Right lung (tissue), 5 donors: ENCODE measurements around the gene HOXC9. TPM values are rescaled to one million over a fixed set of nuclear protein-coding genes. Genes with fewer than 3 reads are reported as not detected.

Experiments
- DNase-seq, 2 donors: peaks; one replicate each; pipeline ENCODE4 v3.0.0-alpha.2; 2013
- polyA plus RNA-seq, 5 donors: library from polyadenylated mRNA; unstranded; fragments of 120-200 nt; gene quantifications; one replicate each; pipeline versions ENCODE4 v1.2.1 to v1.2.3, GENCODE V29; 2013; ENCODE audit warnings: inconsistent platforms in 1 of 5, low replicate concordance in 1 of 5; ENCODE audit not compliant: insufficient read length in 5 of 5, insufficient read depth in 1 of 5

The HOXC9 gene
- polyA plus RNA-seq, 5 donors, result 0.20 to 2.1 (median 0.34) TPM

- no peak for DNase-seq
Measured at GRCh38 chr12:53999559-54000115, 324 bp upstream of the HOXC9 start.

- DNase-seq, result no peak
Measured at GRCh38 chr12:54001283-54002187, 1.6 kb downstream of the HOXC9 start.

- no peak for DNase-seq
Measured at GRCh38 chr12:54002278-54002914, 2.4 kb downstream of the HOXC9 start.

GRCh38 chr12:54002915-54003389, 3.0 kb downstream of the HOXC9 start:
- DNase-seq, result no peak

GRCh38 chr12:54003625-54004024, 3.7 kb downstream of the HOXC9 start:
- no peak for DNase-seq

GRCh38 chr12:54004063-54004840, 4.3 kb downstream of the HOXC9 start:
- no peak for DNase-seq

- DNase-seq, result no peak
Measured at GRCh38 chr12:54004841-54005530, 5.0 kb downstream of the HOXC9 start.

GRCh38 chr12:54005531-54005852, 5.5 kb downstream of the HOXC9 start:
- DNase-seq, result no peak

GRCh38 chr12:54005853-54006558, 6.0 kb downstream of the HOXC9 start:
- peak; percentile 80 to 84 for DNase-seq

GRCh38 chr12:54006559-54007220, 6.7 kb downstream of the HOXC9 start:
- no peak for DNase-seq

- DNase-seq, result no peak
Measured at GRCh38 chr12:54007538-54008259, 7.7 kb downstream of the HOXC9 start.

GRCh38 chr12:54008260-54008552, 8.2 kb downstream of the HOXC9 start:
- DNase-seq, result no peak

- DNase-seq, result no peak
Measured at GRCh38 chr12:54009171-54010052, 9.5 kb downstream of the HOXC9 start.

GRCh38 chr12:54010053-54010971, 10.4 kb downstream of the HOXC9 start:
- no peak for DNase-seq

- DNase-seq, result no peak
Measured at GRCh38 chr12:54010972-54011664, 11.2 kb downstream of the HOXC9 start.

GRCh38 chr12:54011665-54012532, 11.9 kb downstream of the HOXC9 start:
- DNase-seq, result no peak
